GM13977 (cell line): ENCODE data around the gene ACACA.

ENCODE experiments used
- DNase-seq: peaks from one replicate; pipeline ENCODE4 v3.0.0; 2012; ENCODE audit warnings: low spot score
- in situ Hi-C: fragments of 300-500 bp; cut with MboI; formaldehyde crosslinking; loops from one replicate; pipeline ENCODE4 v1.12.0; 2022; ENCODE audit warnings: low sequenced_read_pairs, low pct_unique_long_range_greater_than_20kb, mixed read lengths, inconsistent platforms; ENCODE audit not compliant: unreplicated experiment
- TF ChIP-seq, protein P1 (sequence below): IDR thresholded peaks from 2 replicates; pipeline ENCODE4 v1.5.1; 2012; ENCODE audit warnings: mild to moderate bottlenecking, control low read depth; ENCODE audit not compliant: insufficient read depth; ENCODE audit errors: extremely low read depth, missing control alignments

The ACACA gene

GRCh38 chr17:37037590-37038155 lies 369.0 kb downstream of the ACACA start:
- TF ChIP-seq, protein P1, sequence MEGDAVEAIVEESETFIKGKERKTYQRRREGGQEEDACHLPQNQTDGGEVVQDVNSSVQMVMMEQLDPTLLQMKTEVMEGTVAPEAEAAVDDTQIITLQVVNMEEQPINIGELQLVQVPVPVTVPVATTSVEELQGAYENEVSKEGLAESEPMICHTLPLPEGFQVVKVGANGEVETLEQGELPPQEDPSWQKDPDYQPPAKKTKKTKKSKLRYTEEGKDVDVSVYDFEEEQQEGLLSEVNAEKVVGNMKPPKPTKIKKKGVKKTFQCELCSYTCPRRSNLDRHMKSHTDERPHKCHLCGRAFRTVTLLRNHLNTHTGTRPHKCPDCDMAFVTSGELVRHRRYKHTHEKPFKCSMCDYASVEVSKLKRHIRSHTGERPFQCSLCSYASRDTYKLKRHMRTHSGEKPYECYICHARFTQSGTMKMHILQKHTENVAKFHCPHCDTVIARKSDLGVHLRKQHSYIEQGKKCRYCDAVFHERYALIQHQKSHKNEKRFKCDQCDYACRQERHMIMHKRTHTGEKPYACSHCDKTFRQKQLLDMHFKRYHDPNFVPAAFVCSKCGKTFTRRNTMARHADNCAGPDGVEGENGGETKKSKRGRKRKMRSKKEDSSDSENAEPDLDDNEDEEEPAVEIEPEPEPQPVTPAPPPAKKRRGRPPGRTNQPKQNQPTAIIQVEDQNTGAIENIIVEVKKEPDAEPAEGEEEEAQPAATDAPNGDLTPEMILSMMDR = no peak
- in situ Hi-C loops = loop anchor here (25.0 kb wide), 1 partner anchor 400 kb away; no protein-coding TSS in a partner anchor
- no peak for DNase-seq
